GOT3 (cell line): ENCODE data around the gene SNX6.
"Not testable (repeated sequence)": the region's sequence is repeated elsewhere in the genome, so short reads cannot be mapped to it uniquely, and the experiment has no call there.

Source experiments
- DNase-seq: peaks from one replicate; lab custom pipeline; 2025; ENCODE audit warnings: mixed read lengths; lab: John Stamatoyannopoulos, UW

The SNX6 gene

GRCh38 chr14:34521071-34521470 lies 108.9 kb downstream of the SNX6 start:
- DNase-seq = not testable (repeated sequence)

GRCh38 chr14:34520304-34520970 lies 109.5 kb downstream of the SNX6 start:
- not testable (repeated sequence) for DNase-seq
